Adrenal gland (tissue), 5 donors: ENCODE data around the gene SOWAHD.

ENCODE experiments used
- CTCF ChIP-seq, 6 experiments: fragments of 450-650 bp in 4 of 6; fragments of 200-600 bp in 2 of 6; sonication (generic) in 1 of 6; IDR thresholded peaks; 1 replicate in 5 of 6; 2 replicates in 1 of 6; pipeline versions ENCODE4 v1.5.1 to v1.8.0; 2016 to 2021; ENCODE audit warnings: antibody characterized with exemption in 6 of 6, mild to moderate bottlenecking in 2 of 6, moderate library complexity in 1 of 6
- POLR2A ChIP-seq, 2 donors: fragments of 450-650 bp; IDR thresholded peaks; one replicate each; pipeline ENCODE4 v1.6.1; 2017; ENCODE audit warnings: antibody characterized with exemption in 2 of 2, mild to moderate bottlenecking in 2 of 2, moderate library complexity in 1 of 2
- donor health status: DM: no; HTN: no; CAD: no.

DNA sequence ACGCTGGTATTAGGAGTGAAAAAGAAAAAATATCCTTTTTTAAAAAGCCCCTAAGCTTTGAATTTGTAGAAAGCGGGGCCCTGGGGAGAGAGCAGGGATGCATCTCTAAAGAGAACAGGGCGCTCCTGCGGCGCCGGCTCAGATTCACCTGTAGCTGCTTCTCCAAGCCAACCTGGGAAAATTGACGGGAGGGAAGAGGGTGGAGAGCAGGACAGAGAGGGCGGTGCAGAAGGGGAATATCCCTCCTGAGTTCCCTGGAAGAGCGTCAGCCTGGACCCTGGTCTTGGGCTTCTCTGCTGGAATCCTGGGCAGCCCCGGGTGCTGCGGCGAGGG lies 776 bp upstream of the SOWAHD start:
- TF ChIP-seq POLR2A (IDR thresholded peaks at IDR 0.05) (no peak), CTCF (IDR thresholded peaks at IDR 0.05) (no peak)
